Transverse colon (tissue), 4 donors: ENCODE results near the gene CDKAL1. TPM values are rescaled to one million over a fixed set of nuclear protein-coding genes. Genes with fewer than 3 reads are reported as not detected.

Source experiments
- DNase-seq: peaks from one replicate; pipeline ENCODE4 v3.0.0-alpha.2; 2019
- H3K27ac ChIP-seq, 4 donors: fragments of 200-600 bp; sonication (generic); 2 replicates each; pipeline ENCODE4 v1.5.1; 2016 to 2018; ENCODE audit warnings: inconsistent platforms in 4 of 4
- H3K27me3 ChIP-seq: fragments of 200-600 bp; sonication (generic); 2 replicates; pipeline ENCODE4 v1.5.1; 2017; ENCODE audit warnings: inconsistent platforms
- H3K36me3 ChIP-seq, 4 donors: fragments of 200-600 bp; sonication (generic); 2 replicates each; pipeline ENCODE4 v1.5.1; 2017 to 2019; ENCODE audit warnings: inconsistent platforms in 4 of 4
- H3K4me1 ChIP-seq, 4 donors: fragments of 200-600 bp; sonication (generic); 2 replicates each; pipeline ENCODE4 v1.5.1; 2017 to 2020; ENCODE audit warnings: inconsistent platforms in 4 of 4
- H3K4me3 ChIP-seq, 4 donors: fragments of 200-600 bp; sonication (generic); 1 replicate in 1 of 4; 2 replicates in 3 of 4; pipeline versions ENCODE4 v1.5.1 to v1.6.1; 2017 to 2019; ENCODE audit warnings: inconsistent platforms in 4 of 4
- H3K9me3 ChIP-seq, 2 donors: fragments of 200-600 bp; sonication (generic); 2 replicates each; pipeline ENCODE4 v1.5.1; 2017 to 2019; ENCODE audit warnings: inconsistent platforms in 2 of 2
- EP300 ChIP-seq: sonication (generic); formaldehyde crosslinking; IDR thresholded peaks from one replicate; pipeline ENCODE4 v1.6.1; 2017; ENCODE audit warnings: antibody characterized with exemption, low read depth
- POLR2A ChIP-seq: fragments of 450-650 bp; IDR thresholded peaks from one replicate; pipeline ENCODE4 v1.6.1; 2016; ENCODE audit warnings: antibody characterized with exemption, mild to moderate bottlenecking, moderate library complexity
- POLR2AphosphoS5 ChIP-seq, 3 donors: sonication (generic); formaldehyde crosslinking; IDR thresholded peaks; one replicate each; pipeline ENCODE4 v1.6.1; 2016; ENCODE audit warnings: antibody characterized with exemption in 3 of 3
- WGBS, 2 donors: methylation state at CpG; one replicate each; pipeline ENCODE4 v1.1.5; 2018; ENCODE audit warnings: low coverage in 1 of 2; 5-methylcytosine and 5-hydroxymethylcytosine counted together
- in situ Hi-C, 4 donors: fragments of 200-750 bp; cut with MboI; loops; one replicate each; pipeline versions ENCODE4 v1.15.0 to v1.15.1; 2017; ENCODE audit warnings: low sequenced_read_pairs in 3 of 4, low pct_ligation_motif_present in 1 of 4, low pct_unique_long_range_greater_than_20kb in 1 of 4
- intact Hi-C: fragments of 100-400 bp; cut with DNase I; formaldehyde crosslinking; loops from one replicate; pipeline ENCODE4 v1.15.1; 2023; ENCODE audit warnings: low total_unique reads
- total RNA-seq, 4 donors: library from RNA; depleted of rRNA; stranded (reverse); fragments of >200 nt; gene quantifications; one replicate each; pipeline ENCODE4 v1.1.0, GENCODE V29; 2016
- TF ChIP-seq, protein P1 (sequence below), 5 experiments: fragments of 200-600 bp in 3 of 5; fragments of 450-650 bp in 2 of 5; sonication (generic) in 3 of 5; IDR thresholded peaks; 1 replicate in 2 of 5; 2 replicates in 3 of 5; pipeline ENCODE4 v1.5.1; 2016 to 2017; ENCODE audit warnings: antibody characterized with exemption in 5 of 5, inconsistent platforms in 3 of 5, mild to moderate bottlenecking in 2 of 5, moderate library complexity in 1 of 5

The CDKAL1 gene
- total RNA-seq, 4 donors from 2014 or later: 4.8 to 21.7 (median 12.5) TPM

DNA sequence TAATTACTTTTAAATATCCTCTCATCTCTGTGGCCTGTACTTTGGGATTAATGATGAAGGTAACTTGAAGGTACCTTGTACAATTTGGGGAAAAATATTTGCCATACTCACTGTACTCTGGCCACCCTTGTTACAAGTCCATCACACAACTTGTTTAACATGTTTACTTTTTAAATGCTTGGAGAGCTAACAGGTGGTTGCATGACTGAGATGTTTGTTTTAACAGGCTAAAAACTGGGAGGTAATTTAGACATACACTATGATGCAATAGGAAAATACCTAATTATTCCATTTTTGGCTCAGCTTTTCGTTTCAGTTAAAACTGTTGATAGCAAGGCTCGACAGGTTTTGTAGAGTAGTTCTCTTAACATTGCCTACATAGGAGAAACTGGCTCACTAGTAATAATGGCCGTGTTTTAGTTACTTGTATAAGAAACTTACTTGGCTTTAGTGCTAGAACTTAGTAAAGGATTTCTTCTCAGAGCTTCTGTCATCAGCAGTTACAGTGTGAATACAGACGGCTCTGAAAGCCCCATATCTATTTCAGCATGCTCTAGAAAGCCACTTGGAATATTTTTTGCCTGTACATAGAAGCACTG is 569.5 kb downstream of the CDKAL1 start:
- Histone ChIP-seq H3K4me3 (no peak overlapping the region), H3K4me1 (no peaks in the 10 kb centered on the region), H3K27me3 (no peaks in the 10 kb centered on the region), H3K27ac (no peak overlapping the region), H3K36me3 (no peaks in the 10 kb centered on the region), H3K9me3 (no peaks in the 10 kb centered on the region)
- no peak for DNase-seq
- intact Hi-C loops (no loop called here), in situ Hi-C loops (no loop called here)
- TF ChIP-seq, protein P1, sequence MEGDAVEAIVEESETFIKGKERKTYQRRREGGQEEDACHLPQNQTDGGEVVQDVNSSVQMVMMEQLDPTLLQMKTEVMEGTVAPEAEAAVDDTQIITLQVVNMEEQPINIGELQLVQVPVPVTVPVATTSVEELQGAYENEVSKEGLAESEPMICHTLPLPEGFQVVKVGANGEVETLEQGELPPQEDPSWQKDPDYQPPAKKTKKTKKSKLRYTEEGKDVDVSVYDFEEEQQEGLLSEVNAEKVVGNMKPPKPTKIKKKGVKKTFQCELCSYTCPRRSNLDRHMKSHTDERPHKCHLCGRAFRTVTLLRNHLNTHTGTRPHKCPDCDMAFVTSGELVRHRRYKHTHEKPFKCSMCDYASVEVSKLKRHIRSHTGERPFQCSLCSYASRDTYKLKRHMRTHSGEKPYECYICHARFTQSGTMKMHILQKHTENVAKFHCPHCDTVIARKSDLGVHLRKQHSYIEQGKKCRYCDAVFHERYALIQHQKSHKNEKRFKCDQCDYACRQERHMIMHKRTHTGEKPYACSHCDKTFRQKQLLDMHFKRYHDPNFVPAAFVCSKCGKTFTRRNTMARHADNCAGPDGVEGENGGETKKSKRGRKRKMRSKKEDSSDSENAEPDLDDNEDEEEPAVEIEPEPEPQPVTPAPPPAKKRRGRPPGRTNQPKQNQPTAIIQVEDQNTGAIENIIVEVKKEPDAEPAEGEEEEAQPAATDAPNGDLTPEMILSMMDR (IDR thresholded peaks at IDR 0.05): no peak
- no peak for TF ChIP-seq POLR2AphosphoS5 (IDR thresholded peaks at IDR 0.05)
- TF ChIP-seq EP300: no peak
- TF ChIP-seq POLR2A: no peak
- WGBS, 2 donors: 52 to 65% methylated on average over 4 of the region's 4 CpGs

DNA sequence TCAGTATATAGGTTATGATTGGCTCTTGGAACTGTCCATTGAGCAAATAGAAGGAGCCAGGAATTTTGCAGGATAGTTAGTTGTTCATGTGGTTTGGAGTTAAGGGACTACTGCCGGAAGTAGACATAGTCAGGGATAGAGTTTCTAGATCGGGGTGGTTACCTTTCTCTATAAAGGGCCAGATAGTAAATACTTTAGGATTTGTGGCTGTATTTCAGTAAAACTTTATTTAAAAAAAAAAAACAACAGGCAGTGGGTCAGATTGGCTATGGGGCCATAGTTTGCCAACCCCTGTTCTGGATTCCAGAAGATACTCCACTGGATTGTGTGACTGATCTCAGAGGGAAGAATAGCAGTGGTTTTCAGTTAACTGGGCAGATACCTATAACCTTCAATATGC is 570.0 kb downstream of the CDKAL1 start:
- Histone ChIP-seq H3K27me3 (no peaks in the 10 kb centered on the region), H3K36me3 (no peaks in the 10 kb centered on the region), H3K9me3 (no peaks in the 10 kb centered on the region), H3K27ac (no peak overlapping the region), H3K4me3 (no peak overlapping the region), H3K4me1 (no peaks in the 10 kb centered on the region)
- TF ChIP-seq, protein P1 (IDR thresholded peaks at IDR 0.05): no peak
- TF ChIP-seq POLR2A (no peak), EP300 (no peak), POLR2AphosphoS5 (IDR thresholded peaks at IDR 0.05) (no peak)
- WGBS, 2 donors: 98 to 100% methylated on average over 2 of the region's 2 CpGs
- DNase-seq: no peak
- intact Hi-C loops: no loop called here
- in situ Hi-C loops: no loop called here

DNA sequence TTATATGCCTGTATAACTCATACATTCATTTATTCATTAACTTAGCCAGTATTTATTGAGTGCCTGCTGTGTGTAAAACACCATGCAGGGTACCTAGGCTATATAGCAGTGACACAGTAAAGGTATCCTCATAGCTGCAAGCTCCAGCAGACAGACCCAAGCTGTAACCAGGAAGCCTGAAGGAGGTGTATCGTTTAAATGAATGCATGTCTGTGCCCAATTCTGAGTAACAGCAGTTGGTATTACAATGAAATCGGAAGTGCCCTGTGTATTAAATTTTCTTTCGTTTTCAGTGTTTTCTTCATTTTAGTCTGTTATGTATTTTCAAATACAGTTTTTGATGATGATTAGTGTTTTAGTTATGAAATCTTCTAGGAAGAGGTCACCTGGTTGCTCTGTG is 573.5 kb downstream of the CDKAL1 start:
- intact Hi-C loops (no loop called here), in situ Hi-C loops (no loop called here)
- Histone ChIP-seq H3K27me3 (no peaks in the 10 kb centered on the region), H3K9me3 (no peaks in the 10 kb centered on the region), H3K4me1 (peaks cover 0 to 7% (median 2%) of the 10 kb centered on the region in 4 donors), H3K4me3 (no peak overlapping the region), H3K36me3 (no peaks in the 10 kb centered on the region), H3K27ac (no peak overlapping the region)
- DNase-seq: no peak
- TF ChIP-seq POLR2AphosphoS5 (IDR thresholded peaks at IDR 0.05) (no peak), POLR2A (no peak), EP300 (no peak)
- TF ChIP-seq, protein P1 (IDR thresholded peaks at IDR 0.05): no peak
- WGBS, 2 donors: 98 to 100% methylated on average over 3 of the region's 3 CpGs

DNA sequence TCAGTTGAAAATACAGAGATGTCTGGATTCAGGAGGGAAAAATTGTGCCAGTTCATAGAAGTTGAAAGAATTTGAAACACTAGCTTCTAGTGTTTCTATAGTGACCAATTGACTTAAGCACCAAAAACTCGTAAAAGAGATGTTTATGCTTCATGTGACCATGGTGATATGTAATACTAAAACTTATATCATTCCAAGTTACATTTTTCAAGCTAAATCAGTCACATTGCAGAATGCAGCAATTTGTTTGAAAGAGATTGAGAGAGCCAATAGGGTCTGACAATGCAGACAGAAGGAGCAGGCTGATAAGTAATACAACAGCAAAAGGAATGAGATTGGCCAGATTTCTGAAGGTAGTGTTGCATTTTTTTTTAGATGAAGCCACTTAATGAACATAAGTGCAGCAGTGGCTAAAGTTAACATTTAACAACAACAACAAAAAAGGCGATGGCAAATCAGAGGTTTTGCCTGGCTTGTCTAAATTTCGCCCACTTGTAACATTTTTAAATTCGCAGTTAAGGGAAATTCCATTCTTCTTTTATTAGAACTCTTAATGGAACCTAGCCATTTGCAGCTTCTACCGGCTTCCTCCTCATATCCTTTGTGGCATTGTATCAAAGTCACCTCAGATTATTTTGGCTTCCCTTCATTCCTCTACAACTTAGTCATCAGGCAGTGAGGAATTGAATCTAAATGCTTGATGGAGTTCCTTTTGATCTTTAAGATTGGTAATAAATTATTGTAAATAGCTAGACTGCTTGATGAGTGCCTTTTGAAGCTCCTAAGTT is 575.3 kb downstream of the CDKAL1 start:
- TF ChIP-seq, protein P1 (IDR thresholded peaks at IDR 0.05): no peak
- TF ChIP-seq POLR2AphosphoS5 (IDR thresholded peaks at IDR 0.05): no peak
- TF ChIP-seq EP300: no peak
- TF ChIP-seq POLR2A: no peak
- H3K4me1 ChIP-seq: peaks cover 0 to 7% (median 2%) of the 10 kb centered on the region in 4 donors
- intact Hi-C loops: no loop called here
- H3K36me3 ChIP-seq: no peaks in the 10 kb centered on the region
- no peaks in the 10 kb centered on the region for H3K9me3 ChIP-seq
- no peaks in the 10 kb centered on the region for H3K27me3 ChIP-seq
- no peak overlapping the region for H3K27ac ChIP-seq
- in situ Hi-C loops: no loop called here
- no peak overlapping the region for H3K4me3 ChIP-seq
- DNase-seq: no peak
- WGBS, 2 donors: 57 to 68% methylated on average over 5 of the region's 5 CpGs
